ENCODE results near the gene DCC.
"Not testable (repeated sequence)": the region's sequence is repeated elsewhere in the genome, so short reads cannot be mapped to it uniquely, and the experiment has no call there.

DCC gene

GRCh38 chr18:52353589-52353988, 13.6 kb downstream of the DCC start:
- no peak for DNase-seq

GRCh38 chr18:52363861-52364260, 23.9 kb downstream of the DCC start:
- no peak for DNase-seq

- not testable (repeated sequence) for DNase-seq
Observed at GRCh38 chr18:52366851-52367250, 26.9 kb downstream of the DCC start.

- no peak for DNase-seq
Observed at GRCh38 chr18:52367953-52368742, 28.2 kb downstream of the DCC start.

GRCh38 chr18:52370841-52371240, 30.8 kb downstream of the DCC start:
- DNase-seq = no peak

GRCh38 chr18:52376104-52376503, 36.1 kb downstream of the DCC start:
- no peak for DNase-seq

GRCh38 chr18:52377094-52377493, 37.1 kb downstream of the DCC start:
- no peak for DNase-seq

- no peak for DNase-seq
Observed at GRCh38 chr18:52386306-52386705, 46.3 kb downstream of the DCC start.

GRCh38 chr18:52387175-52387574, 47.2 kb downstream of the DCC start:
- no peak for DNase-seq

- DNase-seq = no peak
Observed at GRCh38 chr18:52391810-52392559, 52.0 kb downstream of the DCC start.

GRCh38 chr18:52394602-52395001, 54.6 kb downstream of the DCC start:
- DNase-seq = no peak

GRCh38 chr18:52395146-52395852, 55.3 kb downstream of the DCC start:
- no peak for DNase-seq

GRCh38 chr18:52401236-52401635, 61.2 kb downstream of the DCC start:
- no peak for DNase-seq

- no peak for DNase-seq
Observed at GRCh38 chr18:52402814-52403213, 62.8 kb downstream of the DCC start.

GRCh38 chr18:52403291-52404021, 63.5 kb downstream of the DCC start:
- no peak for DNase-seq

GRCh38 chr18:52408800-52409302, 68.9 kb downstream of the DCC start:
- DNase-seq = no peak

- no peak for DNase-seq
Observed at GRCh38 chr18:52409727-52410126, 69.7 kb downstream of the DCC start.

- DNase-seq = no peak
Observed at GRCh38 chr18:52415131-52415530, 75.1 kb downstream of the DCC start.

- no peak for DNase-seq
Observed at GRCh38 chr18:52422985-52423601, 83.1 kb downstream of the DCC start.

- DNase-seq = no peak
Observed at GRCh38 chr18:52426041-52426440, 86.0 kb downstream of the DCC start.

GRCh38 chr18:52426462-52426861, 86.5 kb downstream of the DCC start:
- no peak for DNase-seq

GRCh38 chr18:52427521-52428175, 87.7 kb downstream of the DCC start:
- no peak for DNase-seq
